Endodermal cell (in vitro differentiated cells): Measurements from ENCODE around the gene TNFRSF21. TPM values are rescaled to one million over a fixed set of nuclear protein-coding genes. Genes with fewer than 3 reads are reported as not detected.
"Not testable (repeated sequence)": the region's sequence is repeated elsewhere in the genome, so short reads cannot be mapped to it uniquely, and the experiment has no call there.

ENCODE experiments used
- DNase-seq: peaks from one replicate; pipeline ENCODE4 v3.0.0-alpha.2; 2017
- H3K27ac ChIP-seq: 2 replicates; pipeline ENCODE4 v1.5.1; 2013; ENCODE audit warnings: mild to moderate bottlenecking, low read depth, low read length, moderate library complexity
- H3K27me3 ChIP-seq: 2 replicates; pipeline ENCODE4 v1.6.1; 2013; ENCODE audit warnings: mild to moderate bottlenecking, low read length, moderate library complexity; ENCODE audit not compliant: insufficient read depth, control insufficient read depth, poor library complexity, severe bottlenecking
- H3K36me3 ChIP-seq: 2 replicates; pipeline ENCODE4 v1.7.0; 2013; ENCODE audit warnings: mild to moderate bottlenecking, low read length, moderate library complexity; ENCODE audit not compliant: control insufficient read depth, insufficient read depth
- H3K4me1 ChIP-seq: one replicate; pipeline ENCODE4 v1.7.0; 2013; ENCODE audit warnings: low read length; ENCODE audit not compliant: control insufficient read depth, insufficient read depth
- H3K4me3 ChIP-seq: 2 replicates; pipeline ENCODE4 v1.5.1; 2013; ENCODE audit warnings: mild to moderate bottlenecking, low read length, moderate library complexity
- H3K9ac ChIP-seq: 2 replicates; pipeline ENCODE4 v1.6.1; 2013; ENCODE audit warnings: mild to moderate bottlenecking, low read length, moderate library complexity; ENCODE audit not compliant: poor library complexity, severe bottlenecking; ENCODE audit errors: extremely low read depth
- H3K9me3 ChIP-seq: 2 replicates; pipeline ENCODE4 v1.6.1; 2013; ENCODE audit warnings: mild to moderate bottlenecking, low read length, moderate library complexity; ENCODE audit not compliant: control insufficient read depth
- H3K27ac Mint-ChIP-seq: 2 replicates; pipeline ENCODE4 v1.8.0; 2020; ENCODE audit warnings: mixed read lengths
- H3K27me3 Mint-ChIP-seq: 2 replicates; pipeline ENCODE4 v1.8.0; 2021; ENCODE audit warnings: mild to moderate bottlenecking, mixed read lengths; ENCODE audit not compliant: insufficient read depth
- H3K36me3 Mint-ChIP-seq: 2 replicates; pipeline ENCODE4 v1.8.0; 2020; ENCODE audit warnings: low read depth, mixed read lengths
- H3K4me1 Mint-ChIP-seq: 2 replicates; pipeline ENCODE4 v1.8.0; 2020; ENCODE audit warnings: mixed read lengths
- H3K4me3 Mint-ChIP-seq: 2 replicates; pipeline ENCODE4 v1.8.0; 2020; ENCODE audit warnings: mild to moderate bottlenecking, moderate library complexity, mixed read lengths
- H3K9me3 Mint-ChIP-seq: 2 replicates; pipeline ENCODE4 v1.8.0; 2020; ENCODE audit warnings: mild to moderate bottlenecking, mixed read lengths
- WGBS, 2 experiments: methylation state at CpG; one replicate each; pipeline versions ENCODE4 v1.1.5 to v1.1.7; 2013; ENCODE audit warnings: missing lambda C conversion rate in 2 of 2, mixed read lengths in 1 of 2; ENCODE audit not compliant: insufficient coverage in 1 of 2, insufficient read length in 1 of 2; 5-methylcytosine and 5-hydroxymethylcytosine counted together
- total RNA-seq, 2 donors: library from RNA; stranded (reverse); fragmentation: NEBNext Ultra II Directional in 1 of 2; extraction: Animal tissue kit (Norgen Biotek cat#: 25700) in 1 of 2; gene quantifications; 2 replicates in 1 of 2; 3 replicates in 1 of 2; pipeline ENCODE4 v1.2.1, GENCODE V29; 2021
- TF ChIP-seq, protein P1 (sequence below): fragments of 200-600 bp; sonication (generic); conservative IDR thresholded peaks from 2 replicates; pipeline ENCODE4 v1.5.0; 2021; ENCODE audit warnings: antibody characterized with exemption, mild to moderate bottlenecking

TNFRSF21 gene
- total RNA-seq, 2 donors from 2014 or later = 63.3 to 93.2 TPM

- no peak overlapping the region for H3K4me3 Mint-ChIP-seq
- TF ChIP-seq, protein P1, sequence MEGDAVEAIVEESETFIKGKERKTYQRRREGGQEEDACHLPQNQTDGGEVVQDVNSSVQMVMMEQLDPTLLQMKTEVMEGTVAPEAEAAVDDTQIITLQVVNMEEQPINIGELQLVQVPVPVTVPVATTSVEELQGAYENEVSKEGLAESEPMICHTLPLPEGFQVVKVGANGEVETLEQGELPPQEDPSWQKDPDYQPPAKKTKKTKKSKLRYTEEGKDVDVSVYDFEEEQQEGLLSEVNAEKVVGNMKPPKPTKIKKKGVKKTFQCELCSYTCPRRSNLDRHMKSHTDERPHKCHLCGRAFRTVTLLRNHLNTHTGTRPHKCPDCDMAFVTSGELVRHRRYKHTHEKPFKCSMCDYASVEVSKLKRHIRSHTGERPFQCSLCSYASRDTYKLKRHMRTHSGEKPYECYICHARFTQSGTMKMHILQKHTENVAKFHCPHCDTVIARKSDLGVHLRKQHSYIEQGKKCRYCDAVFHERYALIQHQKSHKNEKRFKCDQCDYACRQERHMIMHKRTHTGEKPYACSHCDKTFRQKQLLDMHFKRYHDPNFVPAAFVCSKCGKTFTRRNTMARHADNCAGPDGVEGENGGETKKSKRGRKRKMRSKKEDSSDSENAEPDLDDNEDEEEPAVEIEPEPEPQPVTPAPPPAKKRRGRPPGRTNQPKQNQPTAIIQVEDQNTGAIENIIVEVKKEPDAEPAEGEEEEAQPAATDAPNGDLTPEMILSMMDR = no peak
Measured at GRCh38 chr6:47334334-47334733, 24.6 kb upstream of the TNFRSF21 start.

DNA sequence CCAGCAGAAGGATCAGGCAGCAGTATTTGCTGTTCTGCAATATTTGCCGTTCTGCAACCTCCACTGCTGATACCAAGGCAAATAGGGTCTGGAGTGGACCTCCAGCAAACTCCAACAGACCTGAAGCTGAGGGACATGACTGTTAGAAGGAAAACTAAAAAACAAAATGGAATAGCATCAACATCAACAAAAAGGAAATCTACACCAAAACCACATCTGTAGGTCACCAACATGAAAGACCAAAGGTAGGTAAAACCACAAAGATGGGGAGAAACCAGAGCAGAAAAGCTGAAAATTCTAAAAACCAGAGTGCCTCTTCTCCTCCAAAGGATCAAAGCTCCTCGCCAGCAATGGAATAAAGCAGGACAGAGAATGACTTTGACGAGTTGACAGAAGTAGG lies 18.9 kb upstream of the TNFRSF21 start:
- WGBS, 2 experiments = 95 to 100% methylated on average over 2 to 3 of the region's 3 CpGs
- H3K27me3 ChIP-seq, DNase-seq, H3K9ac ChIP-seq, H3K4me3 Mint-ChIP-seq, H3K27ac ChIP-seq, H3K36me3 ChIP-seq, H3K4me1 Mint-ChIP-seq, H3K27me3 Mint-ChIP-seq, H3K4me3 ChIP-seq, H3K4me1 ChIP-seq, H3K36me3 Mint-ChIP-seq, H3K27ac Mint-ChIP-seq: not testable (repeated sequence)
- peaks cover 14% of the 10 kb centered on the region for H3K9me3 ChIP-seq
- peaks cover 17% of the 10 kb centered on the region for H3K9me3 Mint-ChIP-seq

More at GRCh38 chr6:47334334-47334733, 24.6 kb upstream of the TNFRSF21 start:
- Mint-ChIP-seq H3K27ac (no peak overlapping the region), H3K4me1 (peaks cover 23% of the 10 kb centered on the region), H3K36me3 (no peaks in the 10 kb centered on the region), H3K9me3 (peaks cover 10% of the 10 kb centered on the region), H3K27me3 (peaks cover 22% of the 10 kb centered on the region)
- Histone ChIP-seq H3K4me1 (peaks cover 6% of the 10 kb centered on the region), H3K9me3 (no peaks in the 10 kb centered on the region), H3K4me3 (no peak overlapping the region), H3K36me3 (no peaks in the 10 kb centered on the region), H3K27me3 (no peaks in the 10 kb centered on the region), H3K9ac (no peak overlapping the region), H3K27ac (no peak overlapping the region)
- no peak for DNase-seq

DNA sequence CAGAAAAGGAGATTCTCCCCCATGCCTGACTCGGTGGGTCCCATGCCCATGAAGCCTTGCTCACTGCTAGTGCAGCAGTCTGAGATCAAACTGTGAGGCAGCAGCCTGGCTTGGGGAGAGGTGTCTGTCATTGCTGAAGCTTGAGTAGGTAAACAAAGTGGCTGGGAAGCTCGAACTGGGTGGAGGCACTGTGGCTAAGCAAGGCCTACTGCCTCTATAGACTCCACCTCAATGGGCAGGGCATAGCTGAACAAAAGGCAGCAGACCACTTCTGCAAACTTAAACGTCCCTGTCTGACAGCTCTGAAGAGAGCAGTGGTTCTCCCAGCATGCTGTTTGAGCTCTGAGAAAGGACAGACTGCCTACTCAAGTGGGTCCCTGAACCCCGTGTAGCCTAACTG lies 18.4 kb upstream of the TNFRSF21 start:
- H3K4me1 Mint-ChIP-seq, H3K27ac Mint-ChIP-seq, DNase-seq, H3K36me3 ChIP-seq, H3K4me3 ChIP-seq, H3K27ac ChIP-seq, H3K9ac ChIP-seq, H3K27me3 ChIP-seq, H3K4me1 ChIP-seq, H3K36me3 Mint-ChIP-seq, H3K27me3 Mint-ChIP-seq, H3K4me3 Mint-ChIP-seq: not testable (repeated sequence)
- H3K9me3 ChIP-seq = peaks cover 14% of the 10 kb centered on the region
- H3K9me3 Mint-ChIP-seq = peaks cover 17% of the 10 kb centered on the region
- 86 to 91% methylated on average over 3 to 4 of the region's 4 CpGs for WGBS, 2 experiments

GRCh38 chr6:47323887-47324286 lies 14.2 kb upstream of the TNFRSF21 start:
- Histone ChIP-seq H3K9ac (no peak overlapping the region), H3K27ac (no peak overlapping the region), H3K36me3 (no peaks in the 10 kb centered on the region), H3K27me3 (no peaks in the 10 kb centered on the region), H3K4me3 (no peak overlapping the region), H3K4me1 (no peaks in the 10 kb centered on the region), H3K9me3 (peaks cover 14% of the 10 kb centered on the region)
- 82 to 100% methylated on average over 1 of the region's 1 CpG for WGBS, 2 experiments
- Mint-ChIP-seq H3K27me3 (no peaks in the 10 kb centered on the region), H3K9me3 (peaks cover 7% of the 10 kb centered on the region), H3K4me1 (no peaks in the 10 kb centered on the region), H3K4me3 (no peak overlapping the region), H3K27ac (no peak overlapping the region), H3K36me3 (no peaks in the 10 kb centered on the region)
- TF ChIP-seq, protein P1 = no peak
- DNase-seq = no peak
